Measurements from ENCODE around the gene FARSB.

FARSB gene

DNA sequence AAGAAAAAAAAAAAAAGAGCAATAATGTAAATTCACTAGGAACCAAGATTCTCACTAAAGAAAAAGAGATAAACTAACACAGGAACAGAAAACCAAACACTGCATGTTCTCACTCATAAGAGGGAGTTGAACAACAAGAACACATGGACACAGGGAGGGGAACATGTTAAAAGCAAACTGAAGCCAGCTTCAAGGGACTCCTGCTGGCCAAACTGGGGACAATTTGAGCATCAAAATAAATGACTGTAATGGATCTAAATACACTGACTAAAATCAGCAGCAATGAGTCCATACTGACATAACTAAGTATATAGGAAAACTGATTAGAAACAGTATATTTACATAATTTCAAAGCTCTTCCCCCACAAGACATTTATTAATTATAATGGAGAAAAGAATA, 73.0 kb downstream of the FARSB start:
- CTCF ChIA-PET, result interaction anchor here (0.6 to 2.0 kb wide), 7 partner anchors 21 to 681 kb away, joined by 3 to 6 read pairs (median 4); no protein-coding TSS in a partner anchor
- Histone ChIP-seq H3K4me1 (ENCODE audit: control insufficient read depth, insufficient read depth, low read length) (no peaks in the 10 kb centered on the region), H3K36me3 (ENCODE audit: control insufficient read depth in 2 of 2, insufficient read depth in 1 of 2, low read length in 2 of 2) (peaks cover 0 to 37% of the 10 kb centered on the region in 2 experiments), H3K4me3 (ENCODE audit: low read depth, low read length) (no peak overlapping the region), H3K9me3 (ENCODE audit: control insufficient read depth, insufficient read depth, low read depth, low read length) (no peaks in the 10 kb centered on the region), H3K27ac (ENCODE audit: extremely low read depth, low read depth, low read length) (no peak overlapping the region)
- TF ChIP-seq, protein P1, sequence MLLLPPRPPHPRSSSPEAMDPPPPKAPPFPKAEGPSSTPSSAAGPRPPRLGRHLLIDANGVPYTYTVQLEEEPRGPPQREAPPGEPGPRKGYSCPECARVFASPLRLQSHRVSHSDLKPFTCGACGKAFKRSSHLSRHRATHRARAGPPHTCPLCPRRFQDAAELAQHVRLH (tag by site-specific recombination; IDR thresholded peaks at IDR 0.05), result no peak
- TF ChIP-seq ZNF768 (tag by site-specific recombination; IDR thresholded peaks at IDR 0.05), result no peak
- POLR2A ChIA-PET, result no interaction called here

DNA sequence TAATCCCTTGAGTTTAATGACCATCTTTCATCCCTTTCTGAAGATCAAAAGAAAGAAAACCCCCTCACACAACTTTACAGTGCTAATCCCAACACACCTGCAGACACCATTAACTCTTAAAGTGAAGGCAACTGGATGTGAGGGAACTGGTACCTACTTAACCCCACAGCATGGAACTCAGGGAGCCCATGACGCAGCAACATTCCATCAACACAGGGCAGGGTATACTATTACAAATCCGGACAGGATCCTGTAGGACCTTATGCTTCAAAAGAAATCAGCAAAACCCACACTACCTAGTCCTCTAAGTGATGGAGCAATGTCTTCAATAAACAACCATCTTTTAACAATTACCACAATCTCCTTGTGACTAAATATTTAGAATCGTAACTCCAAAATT, 78.6 kb downstream of the FARSB start:
- H3K36me3 ChIP-seq (ENCODE audit: control insufficient read depth in 2 of 2, insufficient read depth in 1 of 2, low read length in 2 of 2), result peaks cover 0 to 29% of the 10 kb centered on the region in 2 experiments; a peak in 2 of 3 replicates
- CTCF ChIA-PET, result no interaction called here
- TF ChIP-seq, protein P2, sequence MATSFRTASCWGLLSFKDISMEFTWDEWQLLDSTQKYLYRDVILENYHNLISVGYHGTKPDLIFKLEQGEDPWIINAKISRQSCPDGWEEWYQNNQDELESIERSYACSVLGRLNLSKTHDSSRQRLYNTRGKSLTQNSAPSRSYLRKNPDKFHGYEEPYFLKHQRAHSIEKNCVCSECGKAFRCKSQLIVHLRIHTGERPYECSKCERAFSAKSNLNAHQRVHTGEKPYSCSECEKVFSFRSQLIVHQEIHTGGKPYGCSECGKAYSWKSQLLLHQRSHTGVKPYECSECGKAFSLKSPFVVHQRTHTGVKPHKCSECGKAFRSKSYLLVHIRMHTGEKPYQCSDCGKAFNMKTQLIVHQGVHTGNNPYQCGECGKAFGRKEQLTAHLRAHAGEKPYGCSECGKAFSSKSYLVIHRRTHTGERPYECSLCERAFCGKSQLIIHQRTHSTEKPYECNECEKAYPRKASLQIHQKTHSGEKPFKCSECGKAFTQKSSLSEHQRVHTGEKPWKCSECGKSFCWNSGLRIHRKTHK (tag by site-specific recombination; IDR thresholded peaks at IDR 0.05), result no peak
- TF ChIP-seq ZNF768 (tag by site-specific recombination; IDR thresholded peaks at IDR 0.05) (no peak), ZNF16 (tag by site-specific recombination; IDR thresholded peaks at IDR 0.05; ENCODE audit: low read depth) (no peak), EGR2 (tag by site-specific recombination; IDR thresholded peaks at IDR 0.05; ENCODE audit: low read depth) (no peak), ZNF223 (tag by site-specific recombination; IDR thresholded peaks at IDR 0.05) (no peak), HOXA7 (CRISPR knock-in tag; IDR thresholded peaks at IDR 0.05; ENCODE audit: borderline replicate concordance) (no peak), ZNF433 (tag by site-specific recombination; IDR thresholded peaks at IDR 0.05; ENCODE audit: low read depth) (no peak), ZSCAN30 (tag by site-specific recombination; IDR thresholded peaks at IDR 0.05) (no peak), WT1 (tag by site-specific recombination; IDR thresholded peaks at IDR 0.05) (no peak), KLF9 (tag by site-specific recombination; IDR thresholded peaks at IDR 0.05; ENCODE audit: low read depth) (no peak), ZNF155 (tag by site-specific recombination; IDR thresholded peaks at IDR 0.05) (no peak)
- TF ChIP-seq, protein P3, sequence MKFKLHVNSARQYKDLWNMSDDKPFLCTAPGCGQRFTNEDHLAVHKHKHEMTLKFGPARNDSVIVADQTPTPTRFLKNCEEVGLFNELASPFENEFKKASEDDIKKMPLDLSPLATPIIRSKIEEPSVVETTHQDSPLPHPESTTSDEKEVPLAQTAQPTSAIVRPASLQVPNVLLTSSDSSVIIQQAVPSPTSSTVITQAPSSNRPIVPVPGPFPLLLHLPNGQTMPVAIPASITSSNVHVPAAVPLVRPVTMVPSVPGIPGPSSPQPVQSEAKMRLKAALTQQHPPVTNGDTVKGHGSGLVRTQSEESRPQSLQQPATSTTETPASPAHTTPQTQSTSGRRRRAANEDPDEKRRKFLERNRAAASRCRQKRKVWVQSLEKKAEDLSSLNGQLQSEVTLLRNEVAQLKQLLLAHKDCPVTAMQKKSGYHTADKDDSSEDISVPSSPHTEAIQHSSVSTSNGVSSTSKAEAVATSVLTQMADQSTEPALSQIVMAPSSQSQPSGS (tag by site-specific recombination; IDR thresholded peaks at IDR 0.05; ENCODE audit: low read depth), result no peak
- TF ChIP-seq, protein P4, sequence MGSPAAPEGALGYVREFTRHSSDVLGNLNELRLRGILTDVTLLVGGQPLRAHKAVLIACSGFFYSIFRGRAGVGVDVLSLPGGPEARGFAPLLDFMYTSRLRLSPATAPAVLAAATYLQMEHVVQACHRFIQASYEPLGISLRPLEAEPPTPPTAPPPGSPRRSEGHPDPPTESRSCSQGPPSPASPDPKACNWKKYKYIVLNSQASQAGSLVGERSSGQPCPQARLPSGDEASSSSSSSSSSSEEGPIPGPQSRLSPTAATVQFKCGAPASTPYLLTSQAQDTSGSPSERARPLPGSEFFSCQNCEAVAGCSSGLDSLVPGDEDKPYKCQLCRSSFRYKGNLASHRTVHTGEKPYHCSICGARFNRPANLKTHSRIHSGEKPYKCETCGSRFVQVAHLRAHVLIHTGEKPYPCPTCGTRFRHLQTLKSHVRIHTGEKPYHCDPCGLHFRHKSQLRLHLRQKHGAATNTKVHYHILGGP (tag by site-specific recombination; IDR thresholded peaks at IDR 0.05), result no peak
- TF ChIP-seq, protein P5, sequence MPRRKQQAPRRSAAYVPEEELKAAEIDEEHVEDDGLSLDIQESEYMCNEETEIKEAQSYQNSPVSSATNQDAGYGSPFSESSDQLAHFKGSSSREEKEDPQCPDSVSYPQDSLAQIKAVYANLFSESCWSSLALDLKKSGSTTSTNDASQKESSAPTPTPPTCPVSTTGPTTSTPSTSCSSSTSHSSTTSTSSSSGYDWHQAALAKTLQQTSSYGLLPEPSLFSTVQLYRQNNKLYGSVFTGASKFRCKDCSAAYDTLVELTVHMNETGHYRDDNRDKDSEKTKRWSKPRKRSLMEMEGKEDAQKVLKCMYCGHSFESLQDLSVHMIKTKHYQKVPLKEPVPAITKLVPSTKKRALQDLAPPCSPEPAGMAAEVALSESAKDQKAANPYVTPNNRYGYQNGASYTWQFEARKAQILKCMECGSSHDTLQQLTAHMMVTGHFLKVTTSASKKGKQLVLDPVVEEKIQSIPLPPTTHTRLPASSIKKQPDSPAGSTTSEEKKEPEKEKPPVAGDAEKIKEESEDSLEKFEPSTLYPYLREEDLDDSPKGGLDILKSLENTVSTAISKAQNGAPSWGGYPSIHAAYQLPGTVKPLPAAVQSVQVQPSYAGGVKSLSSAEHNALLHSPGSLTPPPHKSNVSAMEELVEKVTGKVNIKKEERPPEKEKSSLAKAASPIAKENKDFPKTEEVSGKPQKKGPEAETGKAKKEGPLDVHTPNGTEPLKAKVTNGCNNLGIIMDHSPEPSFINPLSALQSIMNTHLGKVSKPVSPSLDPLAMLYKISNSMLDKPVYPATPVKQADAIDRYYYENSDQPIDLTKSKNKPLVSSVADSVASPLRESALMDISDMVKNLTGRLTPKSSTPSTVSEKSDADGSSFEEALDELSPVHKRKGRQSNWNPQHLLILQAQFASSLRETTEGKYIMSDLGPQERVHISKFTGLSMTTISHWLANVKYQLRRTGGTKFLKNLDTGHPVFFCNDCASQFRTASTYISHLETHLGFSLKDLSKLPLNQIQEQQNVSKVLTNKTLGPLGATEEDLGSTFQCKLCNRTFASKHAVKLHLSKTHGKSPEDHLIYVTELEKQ (tag by site-specific recombination; IDR thresholded peaks at IDR 0.05; ENCODE audit: borderline replicate concordance), result no peak
- TF ChIP-seq, protein P6, sequence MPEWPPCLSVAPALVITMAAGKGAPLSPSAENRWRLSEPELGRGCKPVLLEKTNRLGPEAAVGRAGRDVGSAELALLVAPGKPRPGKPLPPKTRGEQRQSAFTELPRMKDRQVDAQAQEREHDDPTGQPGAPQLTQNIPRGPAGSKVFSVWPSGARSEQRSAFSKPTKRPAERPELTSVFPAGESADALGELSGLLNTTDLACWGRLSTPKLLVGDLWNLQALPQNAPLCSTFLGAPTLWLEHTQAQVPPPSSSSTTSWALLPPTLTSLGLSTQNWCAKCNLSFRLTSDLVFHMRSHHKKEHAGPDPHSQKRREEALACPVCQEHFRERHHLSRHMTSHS (tag by site-specific recombination; IDR thresholded peaks at IDR 0.05), result no peak
- TF ChIP-seq, protein P7, sequence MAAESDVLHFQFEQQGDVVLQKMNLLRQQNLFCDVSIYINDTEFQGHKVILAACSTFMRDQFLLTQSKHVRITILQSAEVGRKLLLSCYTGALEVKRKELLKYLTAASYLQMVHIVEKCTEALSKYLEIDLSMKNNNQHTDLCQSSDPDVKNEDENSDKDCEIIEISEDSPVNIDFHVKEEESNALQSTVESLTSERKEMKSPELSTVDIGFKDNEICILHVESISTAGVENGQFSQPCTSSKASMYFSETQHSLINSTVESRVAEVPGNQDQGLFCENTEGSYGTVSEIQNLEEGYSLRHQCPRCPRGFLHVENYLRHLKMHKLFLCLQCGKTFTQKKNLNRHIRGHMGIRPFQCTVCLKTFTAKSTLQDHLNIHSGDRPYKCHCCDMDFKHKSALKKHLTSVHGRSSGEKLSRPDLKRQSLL (tag by site-specific recombination; IDR thresholded peaks at IDR 0.05), result no peak

More for the DNA sequence above, 78.6 kb downstream of the FARSB start:
- no peaks in the 10 kb centered on the region for H3K9me3 ChIP-seq (ENCODE audit: control insufficient read depth, insufficient read depth, low read depth, low read length)
- POLR2A ChIA-PET, result no interaction called here
- no peak overlapping the region for H3K27ac ChIP-seq (ENCODE audit: extremely low read depth, low read depth, low read length)
- peaks cover 4% of the 10 kb centered on the region; the same call in 1 of the 2 replicates for H3K4me1 ChIP-seq (ENCODE audit: control insufficient read depth, insufficient read depth, low read length)
- H3K4me3 ChIP-seq (ENCODE audit: low read depth, low read length), result no peak overlapping the region

Data from HEK293 (cell line).